PC-9 (cell line): ENCODE data around the gene CCDC43. TPM values are rescaled to one million over a fixed set of nuclear protein-coding genes. Genes with fewer than 3 reads are reported as not detected.

Experiments used
- BruUV-seq: library from RNA; stranded (reverse); fragments of 400-500 nt; replicated peaks from 2 replicates; lab custom pipeline; 2021; lab: Mats Ljungman, UMichigan
- CTCF ChIA-PET: fragments of 300-600 bp; sonication (Branson Sonifier 250); formaldehyde crosslinking; loops from one replicate; lab custom pipeline; 2022; ENCODE audit warnings: antibody characterized with exemption; lab: Charles Lee
- POLR2A ChIA-PET: fragments of 300-600 bp; sonication (Branson Sonifier 250); formaldehyde crosslinking; loops from one replicate; lab custom pipeline; 2022; ENCODE audit warnings: antibody characterized with exemption; ENCODE audit not compliant: unreplicated experiment; lab: Charles Lee
- DNase-seq, 2 experiments: peaks; one replicate each; pipeline versions ENCODE4 v3.0.0 to v3.0.0-alpha.2; 2015 to 2022; ENCODE audit warnings: mixed read lengths in 1 of 2
- H2AFZ ChIP-seq: fragments of 200-600 bp; sonication (generic); 2 replicates; pipeline ENCODE4 v1.8.1; 2017; ENCODE audit warnings: antibody characterized with exemption
- H3F3A ChIP-seq: fragments of 200-600 bp; sonication (generic); 2 replicates; pipeline ENCODE4 v1.8.1; 2017; ENCODE audit warnings: antibody characterized with exemption, mild to moderate bottlenecking, low read depth; ENCODE audit not compliant: insufficient read depth
- H3K27ac ChIP-seq: fragments of 200-600 bp; sonication (generic); 2 replicates; pipeline ENCODE4 v1.6.1; 2016; ENCODE audit warnings: mixed run types
- H3K27me3 ChIP-seq: fragments of 200-600 bp; sonication (generic); 2 replicates; pipeline ENCODE4 v1.6.1; 2016; ENCODE audit warnings: low read depth, mixed run types; ENCODE audit not compliant: insufficient read depth
- H3K36me3 ChIP-seq: fragments of 200-600 bp; sonication (generic); 2 replicates; pipeline ENCODE4 v1.6.1; 2016; ENCODE audit warnings: low read depth, mixed run types
- H3K4me1 ChIP-seq: fragments of 200-600 bp; sonication (generic); replicated peaks from 2 replicates; pipeline ENCODE4 v1.6.1; 2016; ENCODE audit warnings: mixed run types; ENCODE audit not compliant: insufficient read depth
- H3K4me2 ChIP-seq: fragments of 200-600 bp; sonication (generic); 2 replicates; pipeline ENCODE4 v1.6.1; 2017; ENCODE audit warnings: mixed run types
- H3K4me3 ChIP-seq: fragments of 200-600 bp; sonication (generic); 2 replicates; pipeline ENCODE4 v1.6.1; 2016; ENCODE audit warnings: mixed run types
- H3K79me2 ChIP-seq: fragments of 200-600 bp; sonication (generic); 2 replicates; pipeline ENCODE4 v1.6.1; 2017; ENCODE audit warnings: low read depth, mixed run types
- H3K9me2 ChIP-seq: fragments of 200-600 bp; sonication (generic); 2 replicates; pipeline ENCODE4 v1.8.1; 2017; ENCODE audit warnings: mild to moderate bottlenecking; ENCODE audit not compliant: insufficient read depth
- H3K9me3 ChIP-seq: fragments of 200-600 bp; sonication (generic); 2 replicates; pipeline ENCODE4 v1.8.1; 2016; ENCODE audit warnings: low read depth; ENCODE audit not compliant: insufficient read depth
- H4K20me1 ChIP-seq: fragments of 200-600 bp; sonication (generic); 2 replicates; pipeline ENCODE4 v1.8.1; 2017; ENCODE audit not compliant: insufficient read depth
- EZH2 ChIP-seq: fragments of 200-600 bp; sonication (generic); IDR thresholded peaks from 2 replicates; pipeline ENCODE4 v1.8.0; 2017; ENCODE audit warnings: antibody characterized with exemption, low read depth
- intact Hi-C: fragments of 100-400 bp; cut with micrococcal nuclease; formaldehyde crosslinking; loops from one replicate; pipeline ENCODE4 v1.10.0; 2022; ENCODE audit not compliant: unreplicated experiment
- total RNA-seq: library from RNA; stranded (reverse); gene quantifications from 2 replicates; pipeline ENCODE4 v1.2.3, GENCODE V29; 2021
- TF ChIP-seq, protein P1 (sequence below): fragments of 200-600 bp; sonication (generic); conservative IDR thresholded peaks from 2 replicates; pipeline ENCODE4 v1.6.1; 2017; ENCODE audit warnings: mixed run types, antibody characterized with exemption, mild to moderate bottlenecking, moderate library complexity

CCDC43 gene
- total RNA-seq, 1 experiment from 2014 or later: 19.9 TPM

DNA sequence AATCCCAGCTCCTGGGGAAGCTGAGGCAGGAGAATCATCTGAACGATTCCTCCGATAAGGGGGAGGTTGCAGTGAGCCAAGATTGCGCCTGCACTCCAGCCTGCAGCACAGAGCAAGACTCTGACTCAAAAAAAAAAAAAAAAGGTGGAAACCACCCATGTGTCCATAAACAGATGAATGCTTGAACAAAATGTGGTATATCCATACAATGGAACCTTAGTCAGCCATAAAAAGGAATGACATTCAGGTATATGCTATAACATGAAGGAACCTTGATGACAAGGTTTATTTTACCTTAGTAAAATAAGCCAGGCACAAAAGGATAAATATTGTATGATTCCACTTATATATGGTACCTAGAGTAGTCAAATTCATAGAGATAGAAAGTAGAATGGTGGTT is 36.2 kb downstream of the CCDC43 start:
- ChIA-PET CTCF (no interaction called here), POLR2A (no interaction called here)
- DNase-seq: no peak
- Histone ChIP-seq H3K36me3 (no peaks in the 10 kb centered on the region), H2AFZ (no peak overlapping the region), H3K4me2 (no peak overlapping the region), H3K9me2 (no peaks in the 10 kb centered on the region), H3F3A (peaks cover 4% of the 10 kb centered on the region; the same call in 1 of the 2 replicates), H3K79me2 (no peaks in the 10 kb centered on the region), H3K27ac (no peak overlapping the region), H3K27me3 (no peaks in the 10 kb centered on the region), H3K9me3 (no peaks in the 10 kb centered on the region), H3K4me1 (no peaks in the 10 kb centered on the region), H4K20me1 (no peaks in the 10 kb centered on the region), H3K4me3 (no peak overlapping the region)
- BruUV-seq: no TSS peak
- TF ChIP-seq, protein P1, sequence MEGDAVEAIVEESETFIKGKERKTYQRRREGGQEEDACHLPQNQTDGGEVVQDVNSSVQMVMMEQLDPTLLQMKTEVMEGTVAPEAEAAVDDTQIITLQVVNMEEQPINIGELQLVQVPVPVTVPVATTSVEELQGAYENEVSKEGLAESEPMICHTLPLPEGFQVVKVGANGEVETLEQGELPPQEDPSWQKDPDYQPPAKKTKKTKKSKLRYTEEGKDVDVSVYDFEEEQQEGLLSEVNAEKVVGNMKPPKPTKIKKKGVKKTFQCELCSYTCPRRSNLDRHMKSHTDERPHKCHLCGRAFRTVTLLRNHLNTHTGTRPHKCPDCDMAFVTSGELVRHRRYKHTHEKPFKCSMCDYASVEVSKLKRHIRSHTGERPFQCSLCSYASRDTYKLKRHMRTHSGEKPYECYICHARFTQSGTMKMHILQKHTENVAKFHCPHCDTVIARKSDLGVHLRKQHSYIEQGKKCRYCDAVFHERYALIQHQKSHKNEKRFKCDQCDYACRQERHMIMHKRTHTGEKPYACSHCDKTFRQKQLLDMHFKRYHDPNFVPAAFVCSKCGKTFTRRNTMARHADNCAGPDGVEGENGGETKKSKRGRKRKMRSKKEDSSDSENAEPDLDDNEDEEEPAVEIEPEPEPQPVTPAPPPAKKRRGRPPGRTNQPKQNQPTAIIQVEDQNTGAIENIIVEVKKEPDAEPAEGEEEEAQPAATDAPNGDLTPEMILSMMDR: no peak
- no peak for TF ChIP-seq EZH2
- intact Hi-C loops: no loop called here

- Histone ChIP-seq H3K27me3 (no peaks in the 10 kb centered on the region), H4K20me1 (no peaks in the 10 kb centered on the region), H3K4me2 (no peak overlapping the region), H3K36me3 (no peaks in the 10 kb centered on the region), H3K4me3 (no peak overlapping the region), H3F3A (peaks cover 4% of the 10 kb centered on the region; the same call in 1 of the 2 replicates), H3K27ac (no peak overlapping the region), H2AFZ (no peak overlapping the region), H3K9me2 (no peaks in the 10 kb centered on the region), H3K79me2 (no peaks in the 10 kb centered on the region), H3K9me3 (no peaks in the 10 kb centered on the region), H3K4me1 (no peaks in the 10 kb centered on the region)
- intact Hi-C loops: no loop called here
- POLR2A ChIA-PET: no interaction called here
- no TSS peak for BruUV-seq
- TF ChIP-seq, protein P1: no peak
- TF ChIP-seq EZH2: no peak
- CTCF ChIA-PET: no interaction called here
- DNase-seq: no peak
Measured at GRCh38 chr17:44652727-44653126, 36.8 kb downstream of the CCDC43 start.

DNA sequence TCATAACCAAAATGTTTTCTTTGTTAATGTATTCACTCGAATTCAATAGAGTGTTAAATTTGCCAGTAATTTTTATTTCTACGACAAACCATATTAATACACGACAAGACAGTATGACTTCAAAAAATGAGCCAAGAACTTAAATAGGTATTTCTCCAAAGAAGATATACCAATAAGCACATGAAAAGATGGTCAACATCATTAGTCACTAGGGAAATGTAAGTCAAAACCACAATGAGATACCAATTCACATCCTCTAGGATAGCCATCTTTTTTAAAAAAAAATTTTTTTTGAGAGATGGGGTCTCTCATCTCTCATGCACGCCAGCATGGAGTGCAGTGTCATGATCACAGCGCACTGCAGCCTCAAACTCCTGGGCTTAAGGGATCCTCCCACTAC is 38.3 kb downstream of the CCDC43 start:
- BruUV-seq: no TSS peak
- peaks cover 4% of the 10 kb centered on the region; the same call in 1 of the 2 replicates for H3F3A ChIP-seq
- H2AFZ ChIP-seq: no peak overlapping the region
- no peaks in the 10 kb centered on the region for H3K9me3 ChIP-seq
- H3K36me3 ChIP-seq: no peaks in the 10 kb centered on the region
- ChIA-PET CTCF (no interaction called here), POLR2A (no interaction called here)
- H3K27ac ChIP-seq: no peak overlapping the region
- no peaks in the 10 kb centered on the region for H3K9me2 ChIP-seq
- H4K20me1 ChIP-seq: no peaks in the 10 kb centered on the region
- H3K4me2 ChIP-seq: no peak overlapping the region
- TF ChIP-seq EZH2: no peak
- H3K79me2 ChIP-seq: no peaks in the 10 kb centered on the region
- no peak for DNase-seq
- intact Hi-C loops: no loop called here
- H3K4me3 ChIP-seq: no peak overlapping the region
- H3K4me1 ChIP-seq: no peaks in the 10 kb centered on the region
- no peaks in the 10 kb centered on the region for H3K27me3 ChIP-seq

DNA sequence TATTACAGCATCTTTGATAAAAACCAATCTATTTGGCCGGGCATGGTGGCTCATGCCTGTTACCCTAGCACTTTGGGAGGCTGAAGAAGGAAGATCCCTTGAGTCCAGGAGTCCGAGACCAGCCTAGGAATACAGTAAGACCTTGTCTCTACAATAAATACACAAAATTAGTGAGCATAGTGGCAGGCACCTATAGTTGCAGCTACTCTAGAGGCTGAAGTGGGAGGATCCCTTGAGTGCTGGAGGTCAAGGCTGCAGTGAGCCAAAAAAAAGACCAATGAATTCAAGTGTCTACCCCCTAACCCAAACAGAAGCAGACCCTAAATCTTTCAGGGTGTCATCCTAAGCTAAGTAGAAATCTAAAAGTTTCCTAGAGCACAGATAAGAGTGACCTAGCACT is 40.6 kb downstream of the CCDC43 start:
- Histone ChIP-seq H3K9me2 (no peaks in the 10 kb centered on the region), H3K79me2 (no peaks in the 10 kb centered on the region), H3K4me2 (no peak overlapping the region), H3K27ac (no peak overlapping the region), H3K4me3 (no peak overlapping the region), H2AFZ (no peak overlapping the region), H3F3A (no peaks in the 10 kb centered on the region), H4K20me1 (no peaks in the 10 kb centered on the region), H3K36me3 (no peaks in the 10 kb centered on the region), H3K27me3 (no peaks in the 10 kb centered on the region), H3K9me3 (no peaks in the 10 kb centered on the region), H3K4me1 (no peaks in the 10 kb centered on the region)
- DNase-seq: no peak
- POLR2A ChIA-PET: no interaction called here
- no TSS peak for BruUV-seq
- CTCF ChIA-PET: no interaction called here
- intact Hi-C loops: no loop called here
- TF ChIP-seq, protein P1: no peak
- no peak for TF ChIP-seq EZH2
